Panc1 (cell line): Measurements from ENCODE around the gene EIF4E2.

Experiments
- POLR2AphosphoS5 ChIP-seq: IDR thresholded peaks from 2 replicates; pipeline ENCODE4 v1.6.1; 2012; ENCODE audit warnings: mild to moderate bottlenecking, low read depth, low read length, moderate library complexity
- TF ChIP-seq, protein P1 (sequence below): fragments of 450-650 bp; IDR thresholded peaks from 2 replicates; pipeline ENCODE4 v1.5.1; 2017; ENCODE audit warnings: mild to moderate bottlenecking

DNA sequence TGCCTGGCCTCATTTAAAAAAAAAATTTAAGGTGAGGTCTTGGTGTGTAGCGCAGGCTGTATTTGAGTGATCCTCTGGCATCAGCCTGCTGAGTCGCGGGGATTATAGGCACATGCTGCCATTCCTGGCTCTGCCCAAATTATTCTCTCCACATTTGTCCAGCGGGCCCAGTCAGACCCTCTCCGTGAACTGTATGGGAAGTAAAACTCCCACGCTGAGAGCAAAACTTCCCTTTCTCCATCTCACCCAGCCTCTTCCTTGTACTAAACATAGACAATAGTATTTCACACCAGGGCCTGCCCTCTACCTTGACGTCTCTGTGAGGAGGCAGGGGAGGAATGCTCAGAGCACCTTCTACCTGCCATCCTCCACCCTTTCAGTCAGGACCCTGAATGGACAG, 37.0 kb downstream of the EIF4E2 start:
- TF ChIP-seq, protein P1, sequence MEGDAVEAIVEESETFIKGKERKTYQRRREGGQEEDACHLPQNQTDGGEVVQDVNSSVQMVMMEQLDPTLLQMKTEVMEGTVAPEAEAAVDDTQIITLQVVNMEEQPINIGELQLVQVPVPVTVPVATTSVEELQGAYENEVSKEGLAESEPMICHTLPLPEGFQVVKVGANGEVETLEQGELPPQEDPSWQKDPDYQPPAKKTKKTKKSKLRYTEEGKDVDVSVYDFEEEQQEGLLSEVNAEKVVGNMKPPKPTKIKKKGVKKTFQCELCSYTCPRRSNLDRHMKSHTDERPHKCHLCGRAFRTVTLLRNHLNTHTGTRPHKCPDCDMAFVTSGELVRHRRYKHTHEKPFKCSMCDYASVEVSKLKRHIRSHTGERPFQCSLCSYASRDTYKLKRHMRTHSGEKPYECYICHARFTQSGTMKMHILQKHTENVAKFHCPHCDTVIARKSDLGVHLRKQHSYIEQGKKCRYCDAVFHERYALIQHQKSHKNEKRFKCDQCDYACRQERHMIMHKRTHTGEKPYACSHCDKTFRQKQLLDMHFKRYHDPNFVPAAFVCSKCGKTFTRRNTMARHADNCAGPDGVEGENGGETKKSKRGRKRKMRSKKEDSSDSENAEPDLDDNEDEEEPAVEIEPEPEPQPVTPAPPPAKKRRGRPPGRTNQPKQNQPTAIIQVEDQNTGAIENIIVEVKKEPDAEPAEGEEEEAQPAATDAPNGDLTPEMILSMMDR = no peak
- no peak for TF ChIP-seq POLR2AphosphoS5
